DLD1 (cell line): ENCODE measurements around the gene TNIP1.

Source experiments
- in situ Hi-C: cut with HindIII; loops from 2 replicates; pipeline ENCODE4 v1.10.0; 2017; ENCODE audit warnings: low sequenced_read_pairs

TNIP1 gene, protein sequence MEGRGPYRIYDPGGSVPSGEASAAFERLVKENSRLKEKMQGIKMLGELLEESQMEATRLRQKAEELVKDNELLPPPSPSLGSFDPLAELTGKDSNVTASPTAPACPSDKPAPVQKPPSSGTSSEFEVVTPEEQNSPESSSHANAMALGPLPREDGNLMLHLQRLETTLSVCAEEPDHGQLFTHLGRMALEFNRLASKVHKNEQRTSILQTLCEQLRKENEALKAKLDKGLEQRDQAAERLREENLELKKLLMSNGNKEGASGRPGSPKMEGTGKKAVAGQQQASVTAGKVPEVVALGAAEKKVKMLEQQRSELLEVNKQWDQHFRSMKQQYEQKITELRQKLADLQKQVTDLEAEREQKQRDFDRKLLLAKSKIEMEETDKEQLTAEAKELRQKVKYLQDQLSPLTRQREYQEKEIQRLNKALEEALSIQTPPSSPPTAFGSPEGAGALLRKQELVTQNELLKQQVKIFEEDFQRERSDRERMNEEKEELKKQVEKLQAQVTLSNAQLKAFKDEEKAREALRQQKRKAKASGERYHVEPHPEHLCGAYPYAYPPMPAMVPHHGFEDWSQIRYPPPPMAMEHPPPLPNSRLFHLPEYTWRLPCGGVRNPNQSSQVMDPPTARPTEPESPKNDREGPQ

GRCh38 chr5:151080613-151081430, at the start of gene TNIP1:
TNIP1 (minus strand) TSS chr5:151081034; CDS start chr5:151065095, 15,939 bp downstream.
- in situ Hi-C loops = no loop called here

GRCh38 chr5:151130235-151130921, 49.5 kb upstream of the TNIP1 start:
- in situ Hi-C loops = no loop called here

- in situ Hi-C loops = no loop called here
Observed at GRCh38 chr5:151128817-151129216, 48.0 kb upstream of the TNIP1 start.

- in situ Hi-C loops = no loop called here
Observed at GRCh38 chr5:151127926-151128325, 47.1 kb upstream of the TNIP1 start.

- in situ Hi-C loops = no loop called here
Observed at GRCh38 chr5:151126199-151126645, 45.4 kb upstream of the TNIP1 start.

- in situ Hi-C loops = no loop called here
Observed at GRCh38 chr5:151125421-151125820, 44.6 kb upstream of the TNIP1 start.

GRCh38 chr5:151123897-151124751, 43.3 kb upstream of the TNIP1 start:
- in situ Hi-C loops = no loop called here

GRCh38 chr5:151122828-151123227, 42.0 kb upstream of the TNIP1 start:
- in situ Hi-C loops = no loop called here

DNA sequence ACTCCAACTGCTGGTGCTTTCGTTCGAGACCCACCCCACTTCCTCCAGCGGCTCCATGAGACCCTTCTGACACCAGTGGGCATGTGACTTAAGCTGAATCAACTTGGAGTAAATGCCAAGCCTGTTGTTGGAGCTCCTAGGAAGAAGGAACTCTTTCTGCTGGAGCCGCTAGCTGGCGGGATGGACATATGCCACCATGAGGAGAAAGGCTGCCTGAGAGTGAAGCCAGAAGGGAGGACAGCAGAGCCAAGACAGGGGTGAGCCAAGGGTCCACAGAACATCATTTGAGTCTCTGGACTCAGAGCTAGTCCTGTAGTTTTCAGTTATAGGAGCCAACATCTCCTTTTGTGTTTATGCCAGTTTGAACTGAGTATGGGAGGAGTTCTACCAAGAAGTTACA, 40.8 kb upstream of the TNIP1 start:
- in situ Hi-C loops = no loop called here

- in situ Hi-C loops = no loop called here
Observed at GRCh38 chr5:151121095-151121494, 40.3 kb upstream of the TNIP1 start.

GRCh38 chr5:151118913-151119575, 38.2 kb upstream of the TNIP1 start:
- in situ Hi-C loops = no loop called here

DNA sequence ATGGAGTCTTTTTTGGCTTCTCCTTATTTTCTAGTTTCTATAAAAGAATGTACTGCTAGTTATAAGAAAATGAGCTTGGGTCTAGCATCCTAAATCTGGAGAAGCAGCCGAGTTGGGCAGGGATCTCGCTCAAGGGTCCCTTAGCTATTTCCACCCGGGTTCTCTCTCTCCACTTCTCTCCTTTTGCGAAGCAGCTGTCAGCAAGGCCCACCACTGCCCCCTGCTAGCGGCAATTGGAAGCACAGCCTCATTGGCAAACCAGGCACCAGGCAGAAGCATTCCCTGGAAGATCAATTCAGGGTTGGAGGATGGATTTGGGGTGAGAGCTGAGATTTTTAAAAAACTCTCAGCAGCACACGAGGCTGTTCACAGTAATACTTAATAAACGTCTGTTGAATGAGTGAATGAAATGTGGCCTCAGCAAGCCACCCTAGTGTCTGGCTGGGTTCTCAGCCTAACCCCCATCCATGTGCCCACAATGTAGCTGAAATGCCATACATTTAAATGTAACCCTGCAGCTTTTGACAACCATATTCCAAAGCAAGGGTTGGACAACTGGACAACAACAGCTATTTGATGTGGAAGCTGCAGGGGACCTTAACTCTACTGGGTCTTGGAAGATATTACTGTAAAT, 34.6 kb upstream of the TNIP1 start:
- in situ Hi-C loops = no loop called here

DNA sequence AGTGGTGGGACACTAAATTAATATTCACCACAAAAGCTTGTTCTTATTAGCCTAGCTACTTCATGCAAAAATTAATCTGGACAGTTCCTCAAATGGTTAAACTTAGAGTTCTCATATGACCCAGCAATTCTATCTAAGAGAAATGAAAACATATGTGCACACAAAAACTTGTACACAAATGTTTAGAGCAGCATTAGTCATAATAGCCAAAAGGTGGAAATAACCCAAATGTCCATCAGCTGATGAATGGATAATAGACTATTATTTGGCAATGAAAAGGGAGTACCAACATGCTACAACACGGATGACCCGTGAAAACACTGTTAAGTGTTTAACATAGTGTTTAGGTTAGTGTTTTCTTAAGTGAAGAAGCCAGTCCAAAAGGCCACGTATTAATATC, 32.8 kb upstream of the TNIP1 start:
- in situ Hi-C loops = no loop called here

DNA sequence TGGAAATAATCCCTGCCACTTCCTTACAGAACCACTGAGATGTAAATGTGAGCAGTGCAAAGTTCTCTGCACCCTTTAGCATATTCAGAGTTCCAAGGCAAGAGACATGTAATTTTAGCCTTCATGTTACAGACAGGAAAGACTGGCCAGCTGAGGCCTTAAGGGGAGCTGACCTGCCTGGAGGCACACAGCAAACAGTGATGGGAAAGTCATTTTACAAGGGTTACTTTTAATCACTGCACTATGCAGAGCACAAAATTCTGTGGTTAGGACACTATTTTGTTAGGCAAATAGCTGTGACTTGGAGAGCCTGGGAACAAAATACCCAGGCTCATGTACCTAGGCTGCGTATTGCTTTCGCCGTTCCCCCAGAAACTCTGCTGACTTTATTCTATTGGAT, 30.2 kb upstream of the TNIP1 start:
- in situ Hi-C loops = no loop called here

- in situ Hi-C loops = no loop called here
Observed at GRCh38 chr5:151110122-151110681, 29.4 kb upstream of the TNIP1 start.

DNA sequence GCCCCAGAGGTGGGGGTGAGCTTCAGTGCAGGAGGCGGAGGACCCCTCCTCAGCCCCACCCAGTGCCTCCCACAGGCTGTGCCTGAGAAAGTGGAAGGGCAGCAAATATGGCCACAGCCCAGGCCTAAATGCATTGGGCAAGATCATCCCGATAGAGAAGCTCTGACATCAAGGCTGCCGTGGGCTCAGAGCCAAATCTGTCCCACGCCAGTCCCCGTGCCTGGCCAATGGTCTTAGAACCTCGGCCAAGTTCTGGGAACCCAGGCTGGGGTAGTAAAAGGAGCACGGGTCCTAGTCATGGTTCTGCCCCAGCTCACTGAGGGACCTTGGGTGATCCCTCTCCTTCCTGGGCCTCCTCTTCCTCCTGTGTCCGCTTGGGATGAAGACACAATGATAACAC, 27.7 kb upstream of the TNIP1 start:
- in situ Hi-C loops = no loop called here

- in situ Hi-C loops = no loop called here
Observed at GRCh38 chr5:151107738-151108520, 27.1 kb upstream of the TNIP1 start.

- in situ Hi-C loops = no loop called here
Observed at GRCh38 chr5:151107084-151107483, 26.2 kb upstream of the TNIP1 start.
